HG02870 (cell line): ENCODE data around the gene CD44.

ENCODE experiments used
- ATAC-seq: cut with Tn5 transposase; IDR thresholded peaks from one replicate; pipeline ENCODE4 v1.9.1; 2021; ENCODE audit warnings: mild to moderate bottlenecking, moderate library complexity; ENCODE audit not compliant: unreplicated experiment

Gene CD44

GRCh38 chr11:35155677-35156076 is 16.7 kb downstream of the CD44 start:
- ATAC-seq, result no peak

- ATAC-seq, result no peak
Measured at GRCh38 chr11:35157814-35158700, 19.1 kb downstream of the CD44 start.

- ATAC-seq, result no peak
Measured at GRCh38 chr11:35158701-35159510, 19.9 kb downstream of the CD44 start.

GRCh38 chr11:35160246-35160824 is 21.4 kb downstream of the CD44 start:
- ATAC-seq, result no peak

GRCh38 chr11:35160902-35161597 is 22.1 kb downstream of the CD44 start:
- ATAC-seq, result no peak

GRCh38 chr11:35162745-35163144 is 23.8 kb downstream of the CD44 start:
- no peak for ATAC-seq

DNA sequence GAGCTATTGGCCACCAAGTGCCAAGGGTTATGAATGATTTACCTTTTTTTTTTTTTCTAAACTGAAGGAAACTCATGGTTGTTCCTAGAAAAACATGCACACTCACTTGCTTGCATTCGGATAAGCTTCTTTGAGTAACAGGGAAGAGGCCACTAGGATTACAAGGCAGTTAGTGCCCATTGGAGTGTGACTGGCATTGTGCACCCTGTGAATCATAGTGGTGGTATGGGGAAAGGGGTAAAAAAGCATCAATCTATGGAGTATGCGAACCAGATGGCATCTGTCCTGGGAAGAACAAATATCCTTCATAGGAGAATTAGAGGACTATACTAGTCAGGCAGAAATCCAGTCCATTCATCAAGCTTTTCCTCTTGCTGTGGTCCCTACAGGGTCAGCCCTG is 24.2 kb downstream of the CD44 start:
- ATAC-seq, result no peak

DNA sequence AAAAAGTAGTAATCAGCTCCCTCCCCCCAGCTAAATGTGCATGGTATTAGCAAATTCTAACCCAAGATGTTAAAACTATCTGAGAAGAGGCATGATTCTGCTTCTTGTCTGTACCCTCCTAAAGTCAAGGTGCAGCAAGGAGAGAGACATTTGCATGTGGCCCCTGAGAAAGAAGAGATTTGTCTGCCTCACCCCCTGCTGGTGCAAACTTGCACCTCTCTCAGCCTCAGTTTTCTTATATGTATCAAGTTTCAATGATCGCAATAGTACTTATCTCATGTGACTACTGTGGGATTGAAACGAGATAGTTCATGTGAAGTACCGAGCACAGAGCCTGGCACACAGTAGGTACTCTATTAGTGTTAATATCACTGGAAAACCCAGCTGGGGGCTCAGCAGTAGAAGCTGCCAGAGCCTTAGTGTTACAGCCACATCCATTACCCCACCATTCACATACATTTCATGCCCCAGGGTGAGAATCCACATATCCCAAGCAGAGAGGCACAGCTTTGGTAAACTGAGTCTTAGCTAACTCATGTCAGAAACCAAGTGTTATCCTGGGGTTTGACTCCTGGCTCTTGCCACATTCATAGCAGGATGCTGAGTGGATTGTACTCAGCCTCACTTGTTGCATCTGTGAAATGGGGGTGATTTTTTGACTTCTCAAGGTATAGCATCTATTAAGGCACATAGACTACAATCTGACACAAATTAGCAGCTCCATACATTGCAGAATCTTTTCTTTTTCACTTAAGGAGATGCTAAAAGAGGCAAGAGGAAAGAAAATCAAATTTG is 24.9 kb downstream of the CD44 start:
- peak; percentile 30 for ATAC-seq

DNA sequence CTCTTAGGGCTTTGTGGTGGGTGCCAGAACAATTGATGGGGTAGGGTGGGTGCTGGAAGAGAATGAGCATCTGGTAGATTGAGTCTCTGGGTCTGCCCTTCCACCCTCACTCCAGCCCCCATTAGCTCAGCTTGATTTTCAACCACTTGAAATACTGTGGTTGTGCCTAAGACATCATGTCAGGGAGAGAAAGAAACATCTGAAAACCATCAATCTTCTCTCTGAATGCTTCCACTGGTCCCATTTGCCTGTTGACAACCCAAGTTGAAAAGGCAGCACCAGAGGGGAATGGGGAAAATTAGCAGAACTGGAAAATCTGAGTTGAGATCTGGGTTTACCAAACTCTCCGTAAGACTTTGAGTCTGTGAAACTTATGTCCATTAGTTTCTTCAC is 26.1 kb downstream of the CD44 start:
- ATAC-seq, result no peak

DNA sequence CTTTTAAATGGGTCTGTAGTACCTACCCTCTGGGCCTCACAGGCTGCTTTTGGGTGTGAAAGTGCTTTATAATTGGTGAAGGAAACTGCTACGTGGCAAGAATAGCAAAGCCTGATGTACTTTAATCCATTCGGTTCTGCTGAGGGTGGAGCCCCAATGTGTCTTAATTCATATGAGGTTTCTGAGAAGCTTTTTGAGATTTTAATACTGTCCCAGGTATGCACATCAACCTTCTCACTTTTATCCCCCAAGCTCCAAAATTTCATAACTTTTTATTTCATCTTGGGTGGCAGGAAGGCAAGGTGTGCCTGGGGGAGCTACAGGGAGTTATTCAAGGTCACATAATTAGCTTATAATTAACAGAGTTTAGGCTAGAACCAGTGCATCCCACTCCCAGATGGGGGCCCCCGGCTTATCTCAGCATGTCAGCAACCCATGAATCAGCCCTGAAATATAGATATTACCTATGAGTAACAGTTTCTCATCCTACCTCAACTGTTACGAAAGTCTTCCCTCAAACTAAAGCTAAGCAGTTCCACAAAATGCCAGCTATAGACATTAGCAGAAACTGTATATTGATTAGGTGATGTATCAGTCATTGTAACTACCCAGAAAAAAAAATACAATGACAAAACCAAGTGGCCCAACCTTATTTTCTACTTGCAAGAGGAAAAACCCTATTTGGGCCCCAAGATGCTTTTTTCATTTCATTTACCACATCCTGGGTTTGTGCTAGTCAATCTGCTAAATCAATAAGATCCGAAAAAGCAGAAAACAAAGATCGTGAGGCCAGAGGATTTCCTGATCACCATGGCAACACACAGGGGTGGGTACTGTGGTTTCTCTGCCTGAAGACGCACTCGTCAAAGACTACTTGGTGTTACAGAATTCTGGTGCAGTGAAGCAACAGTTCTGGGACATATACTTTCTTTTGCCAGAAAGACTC is 26.7 kb downstream of the CD44 start:
- peak; percentile 83 for ATAC-seq

GRCh38 chr11:35166369-35167360 is 27.7 kb downstream of the CD44 start:
- no peak for ATAC-seq

DNA sequence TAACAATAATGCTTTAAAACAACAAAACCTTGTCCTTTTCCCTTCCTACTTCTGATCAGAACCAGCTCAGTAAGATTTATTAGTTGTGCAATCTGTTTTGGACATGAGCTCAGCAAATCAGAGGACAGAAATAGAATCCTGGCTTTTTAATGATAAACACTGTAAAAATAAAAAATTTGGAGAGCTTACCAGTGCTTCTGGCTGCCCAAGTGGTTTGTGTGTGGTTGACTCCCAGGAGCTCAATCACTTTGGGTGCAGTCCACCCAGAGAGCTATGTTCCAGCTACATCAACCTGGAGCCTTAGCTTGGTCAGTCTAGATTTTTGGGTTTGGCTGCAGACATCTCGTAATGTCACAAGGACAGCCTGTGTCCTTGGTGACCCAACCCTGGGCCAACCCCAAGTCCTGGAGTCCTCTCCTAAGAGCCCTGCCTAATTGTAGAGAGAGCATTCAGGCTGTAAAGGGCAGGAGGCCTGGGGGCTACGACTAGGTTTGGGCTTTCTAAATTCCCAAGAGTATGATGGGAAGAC is 28.5 kb downstream of the CD44 start:
- ATAC-seq, result no peak

GRCh38 chr11:35168671-35169070 is 29.7 kb downstream of the CD44 start:
- no peak for ATAC-seq

GRCh38 chr11:35169112-35169511 is 30.1 kb downstream of the CD44 start:
- no peak for ATAC-seq

GRCh38 chr11:35169754-35170153 is 30.8 kb downstream of the CD44 start:
- ATAC-seq, result no peak

- ATAC-seq, result no peak
Measured at GRCh38 chr11:35170503-35170902, 31.5 kb downstream of the CD44 start.

DNA sequence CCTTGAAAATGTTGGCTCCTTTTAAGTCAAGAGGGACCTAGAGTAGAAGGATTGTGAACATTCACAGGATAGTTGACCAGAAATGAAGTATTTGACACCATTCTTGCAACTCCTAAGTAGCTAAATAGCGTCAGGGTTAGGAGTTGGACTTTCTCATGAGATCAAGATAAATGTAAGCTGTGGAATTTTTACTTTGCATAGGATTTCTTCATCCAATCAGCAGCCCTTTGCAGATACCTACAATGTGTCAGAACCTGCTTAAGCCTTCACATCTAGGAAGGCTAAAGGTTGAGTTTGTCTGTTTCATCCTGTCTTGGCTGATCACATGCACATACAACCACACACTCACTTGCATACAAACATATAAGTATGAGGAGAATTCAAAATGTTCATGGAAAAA is 32.3 kb downstream of the CD44 start:
- no peak for ATAC-seq
